B cell (primary cell): ENCODE results near the gene PPIP5K2.

ENCODE experiments used
- CTCF ChIP-seq: fragments of 200-600 bp; IDR thresholded peaks from one replicate; pipeline ENCODE4 v1.8.0; 2022; ENCODE audit warnings: antibody characterized with exemption, mild to moderate bottlenecking
- EZH2 ChIP-seq: IDR thresholded peaks from 2 replicates; pipeline ENCODE4 v1.6.1; 2012; ENCODE audit warnings: borderline replicate concordance, low read depth, mild to moderate bottlenecking, moderate library complexity, low read length; ENCODE audit not compliant: insufficient read depth, poor library complexity, severe bottlenecking

- no peak for TF ChIP-seq CTCF
- no peak for TF ChIP-seq EZH2
Measured at GRCh38 chr5:103216137-103216536, 96.0 kb downstream of the PPIP5K2 start.
